Mesothelial cell of epicardium (in vitro differentiated cells): Measurements from ENCODE around the gene HSD17B3. TPM values are rescaled to one million over a fixed set of nuclear protein-coding genes. Genes with fewer than 3 reads are reported as not detected.

ENCODE experiments used
- DNase-seq, 2 experiments: peaks; one replicate each; pipeline ENCODE4 v3.0.0; 2021; ENCODE audit warnings: low spot score in 2 of 2; ENCODE audit not compliant: unreplicated experiment in 2 of 2
- H3K27ac Mint-ChIP-seq: 2 replicates; pipeline ENCODE4 v1.8.0; 2021; ENCODE audit warnings: mixed read lengths
- H3K27me3 Mint-ChIP-seq: 2 replicates; pipeline ENCODE4 v1.8.0; 2021; ENCODE audit warnings: low read depth, mixed read lengths
- H3K36me3 Mint-ChIP-seq: 2 replicates; pipeline ENCODE4 v1.8.0; 2021; ENCODE audit warnings: mixed read lengths
- H3K4me1 Mint-ChIP-seq: 2 replicates; pipeline ENCODE4 v1.8.0; 2021; ENCODE audit warnings: mixed read lengths
- H3K4me3 Mint-ChIP-seq: 2 replicates; pipeline ENCODE4 v1.8.0; 2021; ENCODE audit warnings: mild to moderate bottlenecking, moderate library complexity, mixed read lengths
- H3K9me3 Mint-ChIP-seq: 2 replicates; pipeline ENCODE4 v1.8.0; 2021; ENCODE audit warnings: mixed read lengths
- total RNA-seq: library from RNA; stranded (reverse); gene quantifications from 3 replicates; pipeline ENCODE4 v1.2.1, GENCODE V29; 2021
- TF ChIP-seq, protein P1 (sequence below): fragments of 200-600 bp; sonication (generic); IDR thresholded peaks from one replicate; pipeline ENCODE4 v1.5.0; 2021; ENCODE audit warnings: antibody characterized with exemption; ENCODE audit not compliant: unreplicated experiment

HSD17B3 gene
- total RNA-seq, 1 donor from 2014 or later, result not detected

DNA sequence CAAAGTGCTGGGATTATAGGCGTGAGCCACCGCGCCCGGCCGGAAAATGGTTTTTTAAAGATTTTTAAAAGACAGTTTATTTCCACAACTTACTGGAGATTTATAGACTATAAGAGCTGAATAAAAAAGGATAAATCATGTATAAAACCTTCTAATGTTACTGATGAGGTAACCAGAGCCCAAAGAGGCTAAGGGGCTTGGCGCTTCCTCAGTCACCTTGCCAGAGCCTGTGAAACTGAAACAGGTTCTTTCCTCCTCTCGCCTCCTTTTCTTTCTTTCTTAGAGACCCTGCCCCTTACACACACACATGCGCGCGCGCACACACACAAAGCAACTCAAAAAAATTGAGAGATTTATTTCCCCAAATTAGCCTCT lies 69.8 kb downstream of the HSD17B3 start:
- Mint-ChIP-seq H3K4me1 (peaks cover 11% of the 10 kb centered on the region), H3K9me3 (peaks cover 16% of the 10 kb centered on the region), H3K4me3 (no peak overlapping the region), H3K36me3 (no peaks in the 10 kb centered on the region), H3K27me3 (no peaks in the 10 kb centered on the region), H3K27ac (peak overlapping the region; percentile 41)
- no peak for DNase-seq
- TF ChIP-seq, protein P1, sequence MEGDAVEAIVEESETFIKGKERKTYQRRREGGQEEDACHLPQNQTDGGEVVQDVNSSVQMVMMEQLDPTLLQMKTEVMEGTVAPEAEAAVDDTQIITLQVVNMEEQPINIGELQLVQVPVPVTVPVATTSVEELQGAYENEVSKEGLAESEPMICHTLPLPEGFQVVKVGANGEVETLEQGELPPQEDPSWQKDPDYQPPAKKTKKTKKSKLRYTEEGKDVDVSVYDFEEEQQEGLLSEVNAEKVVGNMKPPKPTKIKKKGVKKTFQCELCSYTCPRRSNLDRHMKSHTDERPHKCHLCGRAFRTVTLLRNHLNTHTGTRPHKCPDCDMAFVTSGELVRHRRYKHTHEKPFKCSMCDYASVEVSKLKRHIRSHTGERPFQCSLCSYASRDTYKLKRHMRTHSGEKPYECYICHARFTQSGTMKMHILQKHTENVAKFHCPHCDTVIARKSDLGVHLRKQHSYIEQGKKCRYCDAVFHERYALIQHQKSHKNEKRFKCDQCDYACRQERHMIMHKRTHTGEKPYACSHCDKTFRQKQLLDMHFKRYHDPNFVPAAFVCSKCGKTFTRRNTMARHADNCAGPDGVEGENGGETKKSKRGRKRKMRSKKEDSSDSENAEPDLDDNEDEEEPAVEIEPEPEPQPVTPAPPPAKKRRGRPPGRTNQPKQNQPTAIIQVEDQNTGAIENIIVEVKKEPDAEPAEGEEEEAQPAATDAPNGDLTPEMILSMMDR, result no peak

DNA sequence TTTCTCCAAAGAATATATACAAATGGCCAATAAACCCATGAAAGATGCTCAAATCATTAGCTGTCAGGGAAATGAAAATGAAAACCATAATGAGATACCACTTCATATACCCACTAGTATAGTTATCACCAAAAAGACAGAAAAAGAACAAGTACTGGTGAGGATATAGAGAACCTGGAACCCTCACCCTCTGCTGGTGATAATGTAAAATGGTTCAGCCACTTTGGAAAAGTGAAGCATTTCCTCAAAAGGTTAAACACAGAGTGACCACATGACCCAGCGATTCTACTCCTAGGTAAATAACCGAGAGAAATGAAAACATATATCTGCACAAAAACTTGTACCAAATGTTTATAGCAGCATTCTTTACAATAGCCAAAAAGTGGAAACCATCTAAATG lies 72.0 kb downstream of the HSD17B3 start:
- no peaks in the 10 kb centered on the region for H3K27me3 Mint-ChIP-seq
- no peaks in the 10 kb centered on the region for H3K36me3 Mint-ChIP-seq
- TF ChIP-seq, protein P1, result no peak
- H3K4me3 Mint-ChIP-seq, result no peak overlapping the region
- peaks cover 4% of the 10 kb centered on the region for H3K4me1 Mint-ChIP-seq
- H3K9me3 Mint-ChIP-seq, result peaks cover 16% of the 10 kb centered on the region
- DNase-seq, result no peak
- H3K27ac Mint-ChIP-seq, result no peak overlapping the region

DNA sequence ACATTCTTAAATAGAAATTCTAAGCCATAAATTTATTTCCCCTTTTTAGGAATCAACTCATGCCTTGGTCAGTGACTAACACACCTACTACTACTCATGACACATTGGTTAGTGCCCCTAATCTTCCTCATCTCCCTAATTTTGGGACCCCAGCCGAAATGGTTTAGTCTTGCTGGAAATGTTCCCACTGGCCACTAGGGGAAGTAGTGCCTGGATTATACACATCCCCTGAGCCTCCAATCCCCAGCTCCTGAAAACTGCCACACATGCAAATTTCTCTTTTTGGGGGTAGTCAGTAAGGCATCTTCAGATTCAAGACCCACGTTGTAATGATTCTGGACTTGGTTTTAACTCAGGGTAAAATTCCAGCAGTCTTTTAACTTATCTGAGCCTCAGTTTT lies 79.8 kb downstream of the HSD17B3 start:
- DNase-seq, result no peak
- no peak overlapping the region for H3K27ac Mint-ChIP-seq
- H3K4me1 Mint-ChIP-seq, result peaks cover 12% of the 10 kb centered on the region
- TF ChIP-seq, protein P1, result peak; percentile 69
- no peaks in the 10 kb centered on the region for H3K36me3 Mint-ChIP-seq
- no peak overlapping the region for H3K4me3 Mint-ChIP-seq
- peaks cover 10% of the 10 kb centered on the region for H3K9me3 Mint-ChIP-seq
- H3K27me3 Mint-ChIP-seq, result no peaks in the 10 kb centered on the region

DNA sequence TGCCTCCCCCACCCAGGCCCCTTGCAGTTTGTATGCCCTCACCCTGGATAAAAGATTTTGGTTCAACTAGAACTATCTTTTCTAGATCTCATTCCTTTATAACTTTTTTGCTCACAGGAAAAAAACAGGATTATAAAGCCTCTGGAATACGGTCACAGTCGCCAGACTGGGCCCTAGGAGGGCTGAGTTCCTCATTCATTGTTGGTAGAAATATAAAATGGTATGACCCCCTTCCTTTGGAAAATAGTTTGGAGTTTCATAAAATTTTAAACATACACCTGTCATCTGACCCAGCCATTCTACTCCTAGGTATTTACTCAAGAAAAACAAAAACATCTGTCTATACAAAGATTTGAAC lies 82.1 kb downstream of the HSD17B3 start:
- TF ChIP-seq, protein P1, result no peak
- Mint-ChIP-seq H3K36me3 (no peaks in the 10 kb centered on the region), H3K27me3 (peaks cover 17% of the 10 kb centered on the region), H3K4me1 (peaks cover 22% of the 10 kb centered on the region), H3K27ac (no peak overlapping the region), H3K9me3 (peaks cover 10% of the 10 kb centered on the region), H3K4me3 (no peak overlapping the region)
- no peak for DNase-seq

DNA sequence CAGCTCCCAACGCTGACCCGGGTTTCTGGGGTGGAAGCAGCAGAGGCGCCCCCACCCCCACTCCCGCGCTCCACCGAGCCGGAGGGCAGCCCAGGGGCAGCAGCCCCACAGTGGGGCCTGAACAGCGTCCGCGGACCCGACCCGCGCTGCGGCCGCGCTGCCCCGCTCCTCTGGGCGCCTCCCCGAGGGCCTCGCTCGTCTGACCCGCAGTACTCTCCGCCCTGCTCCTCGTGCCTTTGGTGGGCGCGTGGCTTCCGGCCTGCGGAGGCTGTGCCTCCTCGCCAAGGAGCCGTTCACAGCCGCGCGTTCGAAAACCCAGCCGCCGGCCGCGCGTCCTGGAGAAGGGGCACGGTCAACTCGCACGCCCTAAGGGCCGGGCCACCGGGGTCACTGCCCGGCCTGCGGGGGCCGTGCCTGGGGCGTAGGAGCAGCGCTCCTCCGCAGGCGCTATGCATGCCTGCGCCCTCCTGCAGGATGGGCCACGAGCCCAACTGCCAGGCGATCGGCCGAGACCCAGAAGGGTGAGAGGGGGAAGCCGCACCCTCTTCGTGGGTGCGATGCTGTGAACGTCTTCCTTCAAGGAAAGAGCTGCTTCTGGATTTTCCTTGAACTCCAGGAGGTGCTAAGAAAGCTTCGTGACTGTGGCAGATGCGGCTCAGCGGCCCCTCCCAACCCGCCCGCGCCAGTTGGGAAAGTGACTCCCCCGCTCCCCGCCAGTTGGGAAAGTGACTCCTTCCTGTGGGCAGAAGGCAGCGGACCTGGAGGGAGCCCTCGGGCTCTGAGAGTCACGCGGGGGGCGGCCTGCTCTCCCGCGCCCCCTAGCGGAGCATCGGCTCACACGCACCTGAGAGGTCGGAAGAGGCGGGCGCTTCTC lies 82.7 kb downstream of the HSD17B3 start:
- Mint-ChIP-seq H3K36me3 (no peaks in the 10 kb centered on the region), H3K9me3 (peaks cover 7% of the 10 kb centered on the region), H3K4me1 (peaks cover 22% of the 10 kb centered on the region), H3K4me3 (no peak overlapping the region), H3K27ac (no peak overlapping the region), H3K27me3 (peaks cover 19% of the 10 kb centered on the region)
- DNase-seq, result no peak
- TF ChIP-seq, protein P1, result no peak
